HG02938 (cell line): ENCODE data around the gene SLC4A3.
"Not testable (repeated sequence)": the region's sequence is repeated elsewhere in the genome, so short reads cannot be mapped to it uniquely, and the experiment has no call there.

Experiments used
- ATAC-seq: cut with Tn5 transposase; IDR thresholded peaks from one replicate; pipeline ENCODE4 v1.9.1; 2021; ENCODE audit warnings: mild to moderate bottlenecking, moderate library complexity; ENCODE audit not compliant: unreplicated experiment

Gene SLC4A3

DNA sequence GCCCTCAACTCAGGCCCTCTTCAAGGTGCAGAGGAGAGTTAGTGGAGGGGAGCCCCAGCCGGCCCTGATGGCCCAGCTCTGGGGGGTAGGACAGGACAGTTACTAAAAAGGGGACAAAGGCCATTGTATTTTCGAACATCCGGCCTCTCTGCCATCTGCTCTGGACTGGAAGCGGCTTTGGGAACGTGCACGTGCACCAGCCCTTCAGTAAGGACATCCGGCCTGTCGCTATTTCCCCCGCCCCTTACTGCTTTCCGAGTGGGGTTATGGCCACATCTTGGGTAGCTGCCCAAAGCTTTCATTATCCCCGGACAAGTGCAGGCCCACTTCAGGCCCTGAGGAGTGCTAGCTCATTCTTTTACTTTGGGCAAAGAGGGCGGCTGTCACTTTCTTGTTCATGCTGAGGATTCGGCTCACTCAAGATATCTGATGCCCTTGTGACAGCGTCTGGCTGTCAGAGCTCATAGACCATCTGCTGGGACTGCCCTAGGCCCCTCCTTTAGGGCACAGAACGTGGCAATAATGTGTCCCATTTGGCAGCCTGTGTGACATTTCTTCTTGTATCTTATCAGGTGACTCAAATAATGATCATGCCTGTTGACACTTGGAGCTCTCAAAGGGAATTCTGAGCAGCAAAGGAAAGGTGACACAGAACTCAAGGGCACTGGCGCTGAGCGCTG is 17.5 kb downstream of the SLC4A3 start:
- ATAC-seq, result no peak

DNA sequence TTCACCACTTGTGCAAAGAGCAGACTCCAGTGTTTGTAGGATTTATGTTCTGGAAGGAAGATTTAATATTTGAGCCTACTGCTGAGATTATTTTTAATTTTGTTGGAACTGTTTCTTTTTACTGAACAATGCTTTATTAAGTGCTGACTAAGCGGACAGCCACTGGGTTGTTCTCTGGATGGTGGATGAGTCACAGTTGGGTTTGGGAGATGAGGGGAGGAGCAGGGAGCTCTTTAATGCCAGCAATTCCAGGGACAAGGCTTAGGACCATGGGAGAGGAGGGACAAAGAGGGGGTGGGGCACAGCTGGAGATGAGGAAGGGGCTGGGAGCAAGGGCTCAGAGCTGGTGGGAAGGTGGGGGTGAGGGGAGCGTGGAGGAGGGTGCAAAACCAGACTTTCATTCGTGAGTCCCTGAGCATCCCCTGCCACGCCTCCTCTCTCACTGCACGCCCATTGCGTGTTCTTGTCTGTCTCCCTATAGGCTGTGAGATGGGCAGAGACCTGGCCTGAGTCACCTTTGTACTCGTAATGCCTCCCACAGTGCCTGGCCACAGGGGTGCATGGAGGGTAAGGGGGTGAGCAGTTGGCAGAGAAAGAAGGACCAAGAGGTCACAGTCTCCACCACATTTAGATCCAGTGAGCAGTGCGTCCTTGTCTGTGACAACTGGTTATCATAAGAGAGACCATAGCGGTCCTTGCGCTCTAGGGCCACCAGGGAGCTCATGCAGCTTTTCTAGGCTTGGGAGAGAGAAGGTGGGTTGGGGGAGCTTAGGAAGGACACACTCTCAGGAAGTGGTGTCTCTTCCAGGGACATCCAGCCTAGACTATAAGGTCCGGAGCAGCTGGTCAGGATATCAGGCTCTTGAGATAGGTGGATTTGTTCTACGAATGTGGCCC is 18.4 kb downstream of the SLC4A3 start:
- ATAC-seq, result no peak

DNA sequence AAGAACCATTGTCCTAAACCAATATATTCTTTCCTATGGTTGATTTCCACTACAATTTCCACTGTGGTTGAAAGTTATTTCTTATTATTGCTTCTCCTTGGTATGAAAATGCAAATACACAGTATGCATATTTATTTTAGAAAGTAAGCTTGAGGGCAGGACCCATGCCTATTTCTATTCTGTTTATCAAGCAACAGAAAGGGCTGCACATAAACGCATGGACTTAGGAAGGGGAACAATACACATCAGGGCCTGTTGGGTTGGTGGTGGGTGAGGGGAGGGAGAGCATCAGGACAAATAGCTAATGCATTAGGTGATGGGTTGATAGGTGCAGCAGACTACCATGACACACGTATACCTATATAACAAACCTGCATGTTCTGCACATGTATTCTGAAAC is 20.7 kb downstream of the SLC4A3 start:
- ATAC-seq, result no peak

DNA sequence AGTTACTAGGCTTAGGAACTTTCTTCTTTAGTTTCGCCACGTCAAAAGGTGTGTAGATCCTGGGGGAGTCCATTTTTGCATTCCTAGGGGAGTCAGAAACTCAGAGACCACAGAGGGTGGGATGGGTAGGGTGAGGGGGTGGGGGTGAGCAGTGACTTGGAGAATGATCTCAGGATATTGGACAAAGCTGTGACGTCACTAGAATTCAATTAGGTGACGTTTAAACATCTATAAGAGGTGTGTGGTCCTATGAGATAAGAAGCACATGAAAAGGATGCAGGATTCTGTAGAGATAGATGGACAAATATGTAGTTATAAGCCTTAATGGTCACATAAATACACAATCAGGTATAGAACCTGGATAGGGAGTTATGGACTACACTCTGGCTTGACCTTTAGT is 21.5 kb downstream of the SLC4A3 start:
- no peak for ATAC-seq

- ATAC-seq, result no peak
These were observed 23.2 kb downstream of the SLC4A3 start for GRCh38 chr2:219650426-219651248.

GRCh38 chr2:219651656-219652055 is 24.2 kb downstream of the SLC4A3 start:
- ATAC-seq, result not testable (repeated sequence)

DNA sequence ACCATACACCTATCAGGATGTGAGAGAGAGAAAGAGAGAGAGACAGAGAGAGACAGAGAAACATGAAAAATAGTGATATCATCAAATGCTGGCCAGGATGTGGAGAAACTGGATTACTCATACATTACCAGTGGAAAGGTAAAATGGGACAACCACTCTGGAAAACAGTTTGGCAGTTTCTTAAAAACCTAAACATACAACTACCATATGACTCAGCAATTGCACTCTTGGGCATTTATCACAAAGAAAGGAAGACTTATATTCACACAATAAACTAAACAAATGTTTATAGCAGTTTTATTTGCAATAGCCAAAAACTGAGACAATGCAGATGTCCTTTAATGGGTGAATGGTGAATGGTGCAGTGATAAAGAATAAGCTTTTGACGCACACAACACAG is 29.1 kb downstream of the SLC4A3 start:
- ATAC-seq, result no peak

DNA sequence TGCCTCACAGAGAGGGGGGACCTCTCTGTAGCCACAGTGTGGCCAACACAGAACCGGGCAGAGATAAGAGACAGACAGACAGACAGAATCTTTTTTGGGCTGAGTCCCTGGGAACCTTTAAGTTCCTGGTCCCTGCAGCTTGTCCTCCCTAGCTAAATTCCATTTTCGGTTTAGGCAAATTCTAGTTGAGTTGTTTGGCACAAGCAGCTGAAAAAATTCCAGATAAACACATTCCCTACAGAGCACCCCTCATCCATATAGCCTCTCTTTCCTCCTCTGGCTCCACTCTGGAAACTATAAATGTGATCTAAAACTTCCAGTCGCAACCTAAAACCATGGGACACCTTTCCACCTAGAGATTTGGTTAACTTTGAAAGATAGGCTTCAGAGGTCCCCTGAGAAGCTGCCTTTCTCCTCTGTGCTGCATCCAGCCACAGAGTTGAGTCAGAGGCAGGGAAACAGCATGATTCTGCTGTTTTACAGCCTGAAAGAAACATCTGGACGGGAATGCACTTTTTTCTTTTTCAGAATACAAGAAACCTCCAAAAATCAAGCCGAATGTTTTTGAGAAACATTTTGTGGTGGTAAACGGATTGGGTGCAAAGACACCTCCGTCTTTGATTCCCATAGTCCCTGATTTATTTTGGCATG is 30.9 kb downstream of the SLC4A3 start:
- no peak for ATAC-seq

GRCh38 chr2:219658874-219659273 is 31.4 kb downstream of the SLC4A3 start:
- ATAC-seq, result no peak

DNA sequence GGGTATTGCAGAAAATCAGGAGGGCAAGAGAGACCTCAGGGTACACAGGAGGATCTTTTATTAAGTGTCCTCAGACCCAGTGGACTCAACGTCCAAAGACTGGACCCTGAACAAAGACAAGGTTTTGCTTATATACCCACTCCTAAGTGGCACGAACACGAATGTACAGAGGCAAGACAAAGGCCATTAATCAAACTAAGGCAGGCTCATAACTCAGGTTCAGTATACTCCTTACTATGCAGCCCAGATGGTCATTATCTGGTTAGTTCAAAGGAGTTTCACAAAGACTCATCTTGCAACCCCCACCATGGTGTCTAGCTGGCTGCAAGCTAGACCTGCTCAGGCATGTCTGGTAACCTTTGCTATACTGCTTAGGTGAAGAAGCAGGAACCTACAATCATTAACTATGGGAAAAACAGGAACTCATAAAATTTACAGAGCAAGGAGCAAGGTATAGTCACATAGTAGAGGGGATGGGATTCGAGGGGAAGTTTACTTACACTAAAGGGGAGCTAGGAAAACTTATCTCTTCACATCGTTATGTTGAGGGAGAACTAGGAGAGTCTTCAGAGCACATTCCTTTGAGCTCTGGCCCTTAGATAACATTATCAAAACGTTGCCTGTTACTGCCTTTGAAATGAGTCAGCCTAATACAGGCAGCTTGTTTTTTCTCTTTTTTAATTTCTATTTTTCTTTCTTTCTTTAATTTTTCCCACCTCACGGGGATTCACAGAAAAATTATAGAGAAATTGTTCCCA is 33.9 kb downstream of the SLC4A3 start:
- ATAC-seq, result peak; percentile 99

DNA sequence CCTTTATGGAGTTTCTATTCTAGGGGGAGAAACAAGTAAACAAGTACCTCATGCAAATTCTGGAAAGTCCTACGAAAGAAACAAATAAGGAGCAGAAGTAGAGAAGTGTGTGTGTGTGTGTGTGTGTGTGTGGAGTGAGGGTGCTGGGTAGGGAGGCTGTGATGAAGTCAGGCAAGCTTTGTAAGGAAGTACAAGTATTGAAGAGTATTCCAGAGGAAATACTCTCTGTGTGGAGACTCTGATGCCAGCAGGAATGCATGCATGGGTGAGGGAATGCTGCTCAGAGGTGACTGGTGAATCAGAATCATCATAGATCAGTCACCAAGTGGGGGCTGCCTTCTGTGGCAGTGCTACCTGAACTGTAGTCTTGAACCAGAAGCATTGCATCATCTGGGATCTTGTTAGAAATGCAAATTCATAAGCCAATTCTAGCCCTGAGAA is 34.5 kb downstream of the SLC4A3 start:
- no peak for ATAC-seq

GRCh38 chr2:219662566-219662965 is 35.1 kb downstream of the SLC4A3 start:
- ATAC-seq, result no peak

GRCh38 chr2:219663116-219663762 is 35.8 kb downstream of the SLC4A3 start:
- ATAC-seq, result no peak

DNA sequence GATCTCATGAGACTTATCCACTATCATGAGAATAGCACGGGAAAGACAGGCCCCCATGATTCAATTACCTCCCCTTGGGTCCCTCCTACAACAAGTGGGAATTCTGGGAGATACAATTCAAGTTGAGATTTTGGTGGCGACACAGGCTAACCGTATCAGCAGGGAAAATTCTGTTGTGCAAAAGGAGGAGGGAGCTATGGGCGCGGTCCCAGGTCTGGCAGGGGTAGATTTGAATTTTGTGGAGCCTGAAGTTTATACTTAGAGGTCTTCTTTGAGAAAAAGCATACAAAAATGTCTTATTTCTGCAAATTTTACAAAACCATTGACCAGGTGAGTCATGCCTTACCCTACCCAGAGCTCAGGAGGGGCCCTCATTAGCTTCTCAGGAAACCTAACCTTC is 36.6 kb downstream of the SLC4A3 start:
- no peak for ATAC-seq

DNA sequence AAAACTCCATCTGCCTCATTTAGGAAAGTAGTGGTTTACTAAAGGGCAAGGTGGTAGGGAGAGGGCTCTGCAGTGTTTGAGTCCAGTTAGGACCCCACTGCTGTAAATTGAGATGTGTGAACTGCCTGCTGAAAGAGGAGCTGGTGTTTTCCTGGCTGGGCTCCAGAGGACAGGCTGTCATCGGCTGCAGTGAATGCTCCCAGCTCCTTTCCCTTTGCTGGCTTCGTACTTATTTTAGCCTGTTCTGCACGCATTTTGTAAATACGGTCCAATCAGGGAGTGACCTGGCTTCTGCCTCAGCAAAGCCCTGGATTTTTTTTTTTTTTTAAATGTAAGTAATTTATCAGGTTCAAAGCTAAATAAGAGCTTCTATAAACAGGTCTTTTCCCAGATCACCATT is 37.5 kb downstream of the SLC4A3 start:
- ATAC-seq, result no peak

- no peak for ATAC-seq
These were observed 38.5 kb downstream of the SLC4A3 start for GRCh38 chr2:219665926-219666325.

DNA sequence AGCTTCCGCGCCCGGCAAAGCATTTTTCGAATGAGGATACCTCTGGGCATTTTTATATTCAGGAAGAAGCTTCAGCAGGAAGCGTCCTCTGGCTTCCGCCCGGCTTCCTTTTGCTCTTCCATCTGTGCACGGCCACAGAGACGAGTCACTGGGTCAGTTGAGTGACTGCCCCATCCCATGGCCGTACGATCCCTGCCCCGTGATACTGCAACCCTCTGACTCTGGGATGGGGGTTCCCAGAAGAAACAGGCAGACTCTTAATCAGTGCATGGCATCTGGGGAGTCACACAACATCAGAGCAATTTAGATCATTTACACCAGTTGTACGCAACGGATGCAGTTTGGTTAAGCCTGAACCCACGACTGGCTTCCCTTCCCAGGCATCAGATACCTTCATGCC is 40.9 kb downstream of the SLC4A3 start:
- ATAC-seq, result no peak

GRCh38 chr2:219670386-219670785 is 43.0 kb downstream of the SLC4A3 start:
- ATAC-seq, result no peak

GRCh38 chr2:219671279-219671678 is 43.8 kb downstream of the SLC4A3 start:
- no peak for ATAC-seq

GRCh38 chr2:219672406-219672805 is 45.0 kb downstream of the SLC4A3 start:
- no peak for ATAC-seq
